Measurements from ENCODE around the gene NCKAP1. TPM values are rescaled to one million over a fixed set of nuclear protein-coding genes. Genes with fewer than 3 reads are reported as not detected.

Gene NCKAP1
- total and polyA plus RNA-seq, 2 of the 4 experiments (the other 2 are of a cell fraction) = 91.1 to 160 TPM

DNA sequence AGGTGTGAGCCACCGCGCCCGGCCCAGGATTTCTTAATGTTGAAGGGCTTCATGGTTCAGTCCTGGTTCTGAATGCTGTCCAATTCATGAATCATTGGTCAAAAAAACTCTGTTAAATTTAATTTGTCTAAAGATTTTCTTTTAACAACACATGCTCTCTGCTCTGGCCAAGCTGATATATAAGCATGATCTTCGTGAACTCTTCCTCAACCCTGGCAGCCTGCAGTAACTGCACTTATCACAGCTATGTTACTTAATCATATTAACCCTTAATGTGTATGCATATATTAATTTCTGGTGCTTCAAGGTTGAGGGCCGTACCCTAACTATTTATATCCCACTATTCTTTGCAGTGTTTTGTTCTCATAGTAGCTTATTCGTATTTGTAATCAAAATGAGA lies 142.5 kb downstream of the NCKAP1 start:
- Histone ChIP-seq H3K14ac (replicated peaks; ENCODE audit: low read depth, low read length) (no peak overlapping the region), H4K20me1 (ENCODE audit: insufficient read depth, low read length) (no peaks in the 10 kb centered on the region), H3K27ac (ENCODE audit: insufficient read depth, low read length) (no peak overlapping the region), H4K91ac (ENCODE audit: insufficient read depth, low read depth, low read length) (no peak overlapping the region), H2BK120ac (ENCODE audit: low read depth, low read length) (no peak overlapping the region), H3K4me2 (ENCODE audit: low read depth, low read length) (no peak overlapping the region), H3K4me3 (ENCODE audit: insufficient read depth, low read depth, low read length) (no peak overlapping the region), H2AK5ac (ENCODE audit: low read depth, low read length) (no peak overlapping the region), H3K36me3 (ENCODE audit: control insufficient read depth, insufficient read depth, low read length) (no peaks in the 10 kb centered on the region), H3K9me1 (ENCODE audit: insufficient read depth, low read length) (no peaks in the 10 kb centered on the region), H2AK9ac (replicated peaks; ENCODE audit: low read depth, low read length, poor library complexity) (no peak overlapping the region), H4K8ac (ENCODE audit: low read depth in 2 of 2, low read length in 2 of 2) (no peak overlapping the region), H3K23ac (ENCODE audit: low read depth, low read length) (no peak overlapping the region), H3K27me3 (ENCODE audit: control insufficient read depth, insufficient read depth, low read length) (no peaks in the 10 kb centered on the region), H3K79me1 (ENCODE audit: low read depth in 1 of 2, low read length in 2 of 2) (no peaks in the 10 kb centered on the region), H2BK15ac (ENCODE audit: low read depth, low read length) (no peak overlapping the region), H2BK5ac (ENCODE audit: low read depth, low read length, poor library complexity, severe bottlenecking) (no peak overlapping the region), H2BK20ac (ENCODE audit: low read depth, low read length) (no peak overlapping the region), H3K56ac (ENCODE audit: extremely low read depth, insufficient read depth, low read length) (no peak overlapping the region), H3K9me3 (ENCODE audit: control insufficient read depth, insufficient read depth, low read length) (no peaks in the 10 kb centered on the region), H3K18ac (ENCODE audit: low read depth, low read length) (no peak overlapping the region), H3K4me1 (ENCODE audit: control insufficient read depth, insufficient read depth, low read length) (peaks cover 2% of the 10 kb centered on the region; the same call in 1 of the 2 replicates), H4K5ac (ENCODE audit: low read depth, low read length) (no peak overlapping the region), H3K4ac (ENCODE audit: low read depth, low read length) (no peak overlapping the region), H2AFZ (replicated peaks; ENCODE audit: low read length, poor library complexity) (no peak overlapping the region), H3K9ac (ENCODE audit: low read depth, low read length) (no peak overlapping the region)
- dilution Hi-C loops (cut with HindIII; ENCODE audit: low sequenced_read_pairs, unreplicated experiment) (no loop called here), in situ Hi-C loops (cut with MboI; ENCODE audit: low sequenced_read_pairs) (no loop called here), intact Hi-C loops (cut with micrococcal nuclease) (no loop called here)
- no peak for DNase-seq
- ChIA-PET CTCF (no interaction called here), POLR2A (ENCODE audit: unreplicated experiment) (no interaction called here)
- no CpG with 5 or more reads among the region's 6 CpGs for WGBS, 2 experiments (ENCODE audit: extremely low coverage in 2 of 2, insufficient read length in 1 of 2)
- ATAC-seq (ENCODE audit: low read depth) = no peak
- BruUV-seq (replicated peaks) = no TSS peak
- TF ChIP-seq FOS (IDR thresholded peaks at IDR 0.05; ENCODE audit: low read depth, low read length) = no peak
- no peak for TF ChIP-seq BHLHE40 (IDR thresholded peaks at IDR 0.05; ENCODE audit: low read depth, low read length)
- TF ChIP-seq NFE2L2 (IDR thresholded peaks at IDR 0.05; ENCODE audit: low read depth, low read length) = no peak
- TF ChIP-seq RFX5 (IDR thresholded peaks at IDR 0.05; ENCODE audit: low read depth, low read length) = no peak
- TF ChIP-seq RCOR1 (IDR thresholded peaks at IDR 0.05; ENCODE audit: insufficient replicate concordance, low read length) = no peak
- TF ChIP-seq CHD1 (IDR thresholded peaks at IDR 0.05; ENCODE audit: low read depth, low read length) = no peak
- TF ChIP-seq, protein P1, sequence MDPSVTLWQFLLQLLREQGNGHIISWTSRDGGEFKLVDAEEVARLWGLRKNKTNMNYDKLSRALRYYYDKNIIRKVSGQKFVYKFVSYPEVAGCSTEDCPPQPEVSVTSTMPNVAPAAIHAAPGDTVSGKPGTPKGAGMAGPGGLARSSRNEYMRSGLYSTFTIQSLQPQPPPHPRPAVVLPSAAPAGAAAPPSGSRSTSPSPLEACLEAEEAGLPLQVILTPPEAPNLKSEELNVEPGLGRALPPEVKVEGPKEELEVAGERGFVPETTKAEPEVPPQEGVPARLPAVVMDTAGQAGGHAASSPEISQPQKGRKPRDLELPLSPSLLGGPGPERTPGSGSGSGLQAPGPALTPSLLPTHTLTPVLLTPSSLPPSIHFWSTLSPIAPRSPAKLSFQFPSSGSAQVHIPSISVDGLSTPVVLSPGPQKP (IDR thresholded peaks at IDR 0.05; ENCODE audit: borderline replicate concordance, low read depth, low read length) = no peak
- TF ChIP-seq, protein P2, sequence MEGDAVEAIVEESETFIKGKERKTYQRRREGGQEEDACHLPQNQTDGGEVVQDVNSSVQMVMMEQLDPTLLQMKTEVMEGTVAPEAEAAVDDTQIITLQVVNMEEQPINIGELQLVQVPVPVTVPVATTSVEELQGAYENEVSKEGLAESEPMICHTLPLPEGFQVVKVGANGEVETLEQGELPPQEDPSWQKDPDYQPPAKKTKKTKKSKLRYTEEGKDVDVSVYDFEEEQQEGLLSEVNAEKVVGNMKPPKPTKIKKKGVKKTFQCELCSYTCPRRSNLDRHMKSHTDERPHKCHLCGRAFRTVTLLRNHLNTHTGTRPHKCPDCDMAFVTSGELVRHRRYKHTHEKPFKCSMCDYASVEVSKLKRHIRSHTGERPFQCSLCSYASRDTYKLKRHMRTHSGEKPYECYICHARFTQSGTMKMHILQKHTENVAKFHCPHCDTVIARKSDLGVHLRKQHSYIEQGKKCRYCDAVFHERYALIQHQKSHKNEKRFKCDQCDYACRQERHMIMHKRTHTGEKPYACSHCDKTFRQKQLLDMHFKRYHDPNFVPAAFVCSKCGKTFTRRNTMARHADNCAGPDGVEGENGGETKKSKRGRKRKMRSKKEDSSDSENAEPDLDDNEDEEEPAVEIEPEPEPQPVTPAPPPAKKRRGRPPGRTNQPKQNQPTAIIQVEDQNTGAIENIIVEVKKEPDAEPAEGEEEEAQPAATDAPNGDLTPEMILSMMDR (conservative IDR thresholded peaks at IDR 0.05; ENCODE audit: low read depth, low read length) = no peak
- no peak for TF ChIP-seq POLR2A (IDR thresholded peaks at IDR 0.05; ENCODE audit: low read depth, low read length)
- no peak for TF ChIP-seq CEBPB (IDR thresholded peaks at IDR 0.05; ENCODE audit: low read depth, low read length)
- no peak for TF ChIP-seq RAD21 (IDR thresholded peaks at IDR 0.05; ENCODE audit: low read length)
- TF ChIP-seq SMC3 (IDR thresholded peaks at IDR 0.05; ENCODE audit: low read depth, low read length) = no peak
- no peak for TF ChIP-seq MAFK (IDR thresholded peaks at IDR 0.05; ENCODE audit: low read depth, low read length)
- TF ChIP-seq, protein P3, sequence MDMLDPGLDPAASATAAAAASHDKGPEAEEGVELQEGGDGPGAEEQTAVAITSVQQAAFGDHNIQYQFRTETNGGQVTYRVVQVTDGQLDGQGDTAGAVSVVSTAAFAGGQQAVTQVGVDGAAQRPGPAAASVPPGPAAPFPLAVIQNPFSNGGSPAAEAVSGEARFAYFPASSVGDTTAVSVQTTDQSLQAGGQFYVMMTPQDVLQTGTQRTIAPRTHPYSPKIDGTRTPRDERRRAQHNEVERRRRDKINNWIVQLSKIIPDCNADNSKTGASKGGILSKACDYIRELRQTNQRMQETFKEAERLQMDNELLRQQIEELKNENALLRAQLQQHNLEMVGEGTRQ (IDR thresholded peaks at IDR 0.05; ENCODE audit: low read depth, low read length) = no peak
- no peak for TF ChIP-seq MXI1 (IDR thresholded peaks at IDR 0.05; ENCODE audit: borderline replicate concordance, low read depth, low read length)
- TF ChIP-seq MAZ (IDR thresholded peaks at IDR 0.05; ENCODE audit: borderline replicate concordance, low read depth, low read length) = no peak
